H1 (cell line): ENCODE data around the gene PLXNA4. TPM values are rescaled to one million over a fixed set of nuclear protein-coding genes. Genes with fewer than 3 reads are reported as not detected.

Source experiments
- CTCF ChIA-PET: fragments of 300-600 bp; sonication (Branson Sonifier 250); formaldehyde crosslinking; loops from one replicate; lab custom pipeline; 2021; ENCODE audit not compliant: partially characterized antibody; lab: Charles Lee
- POLR2A ChIA-PET: fragments of 300-600 bp; sonication (Branson Sonifier 250); formaldehyde crosslinking; loops from one replicate; lab custom pipeline; 2021; ENCODE audit warnings: inconsistent platforms; ENCODE audit not compliant: partially characterized antibody; lab: Charles Lee
- DNase-seq, 2 experiments: peaks; one replicate each; pipeline versions ENCODE4 v3.0.0 to v3.0.0-alpha.2; 2010 to 2022; ENCODE audit warnings: low spot score in 2 of 2, low read depth in 1 of 2, mixed read lengths in 1 of 2
- FAIRE-seq: peaks from 2 replicates; lab custom pipeline; 2011; peaks lifted over from hg19 to GRCh38; lab: Jason Lieb, UNC
- H2AFZ ChIP-seq: 2 replicates; pipeline ENCODE4 v1.8.1; 2012; ENCODE audit warnings: low read length, inconsistent platforms
- H2AK5ac ChIP-seq: 2 replicates; pipeline ENCODE4 v1.6.1; 2013; ENCODE audit warnings: low read depth, low read length
- H2BK120ac ChIP-seq: replicated peaks from 2 replicates; pipeline ENCODE3; 2013; ENCODE audit warnings: low read depth, low read length, inconsistent platforms
- H2BK12ac ChIP-seq: 2 replicates; pipeline ENCODE4 v1.6.1; 2013; ENCODE audit warnings: low read depth, low read length
- H2BK15ac ChIP-seq: 2 replicates; pipeline ENCODE4 v1.6.1; 2013; ENCODE audit warnings: low read length
- H2BK20ac ChIP-seq: 2 replicates; pipeline ENCODE4 v1.6.1; 2013; ENCODE audit warnings: low read length
- H2BK5ac ChIP-seq: 2 replicates; pipeline ENCODE4 v1.6.1; 2013; ENCODE audit warnings: low read depth, low read length
- H3K14ac ChIP-seq: 2 replicates; pipeline ENCODE4 v1.6.1; 2013; ENCODE audit warnings: inconsistent platforms; ENCODE audit not compliant: insufficient read length
- H3K18ac ChIP-seq: 2 replicates; pipeline ENCODE4 v1.6.1; 2013; ENCODE audit warnings: low read length; ENCODE audit errors: extremely low read depth
- H3K23ac ChIP-seq: 2 replicates; pipeline ENCODE4 v1.6.1; 2013; ENCODE audit warnings: inconsistent platforms; ENCODE audit not compliant: insufficient read length
- H3K23me2 ChIP-seq: 2 replicates; pipeline ENCODE4 v1.6.1; 2013; ENCODE audit warnings: low read depth, low read length
- H3K27ac ChIP-seq: 2 replicates; pipeline ENCODE4 v1.6.1; 2011; ENCODE audit warnings: low read depth, low read length, inconsistent platforms
- H3K27me3 ChIP-seq, 4 experiments: replicated peaks in 1 of 4; 1 replicate in 1 of 4; 2 replicates in 3 of 4; pipeline versions ENCODE4 v1.6.1 to v1.8.1; 2011 to 2013; ENCODE audit warnings: low read length in 3 of 4, mild to moderate bottlenecking in 3 of 4, inconsistent platforms in 2 of 4, mixed read lengths in 2 of 4, moderate library complexity in 1 of 4; ENCODE audit not compliant: control insufficient read depth in 3 of 4, insufficient read depth in 3 of 4; ENCODE audit errors: extremely low read depth in 1 of 4
- H3K36me3 ChIP-seq, 4 experiments: 2 replicates each; pipeline versions ENCODE4 v1.6.1 to v1.8.1; 2011 to 2013; ENCODE audit warnings: mild to moderate bottlenecking in 4 of 4, low read length in 3 of 4, moderate library complexity in 2 of 4, control low read depth in 1 of 4, inconsistent platforms in 1 of 4; ENCODE audit not compliant: insufficient read depth in 4 of 4, control insufficient read depth in 2 of 4
- H3K4ac ChIP-seq: replicated peaks from 2 replicates; pipeline ENCODE3; 2013; ENCODE audit warnings: low read length, low read depth, mixed read lengths, inconsistent platforms; ENCODE audit not compliant: insufficient read length
- H3K4me1 ChIP-seq, 4 experiments: replicated peaks in 1 of 4; 1 replicate in 1 of 4; 2 replicates in 3 of 4; pipeline versions ENCODE4 v1.6.1 to v1.8.1; 2011 to 2013; ENCODE audit warnings: low read length in 3 of 4, inconsistent platforms in 2 of 4, mixed read lengths in 1 of 4; ENCODE audit not compliant: insufficient read depth in 4 of 4, control insufficient read depth in 3 of 4
- H3K4me2 ChIP-seq, 2 experiments: 2 replicates each; pipeline versions ENCODE4 v1.6.1 to v1.8.1; 2011 to 2013; ENCODE audit warnings: low read depth in 2 of 2, low read length in 2 of 2, control low read depth in 1 of 2, inconsistent platforms in 1 of 2, mild to moderate bottlenecking in 1 of 2; ENCODE audit not compliant: insufficient read depth in 1 of 2
- H3K4me3 ChIP-seq, 4 experiments: fragments of 200-600, 300-600 bp in 1 of 4; sonication (generic), shearing (Covaris generic), sonication (Bioruptor Twin) in 1 of 4; 2 replicates each; pipeline versions ENCODE4 v1.5.1 to v1.8.1; 2011 to 2016; ENCODE audit warnings: low read length in 4 of 4, low read depth in 3 of 4, control low read depth in 2 of 4, inconsistent platforms in 2 of 4, mild to moderate bottlenecking in 2 of 4, mixed read lengths in 1 of 4, moderate library complexity in 1 of 4; ENCODE audit not compliant: insufficient read depth in 2 of 4; ENCODE audit errors: extremely low read depth in 1 of 4
- H3K56ac ChIP-seq: replicated peaks from 2 replicates; pipeline ENCODE3; 2013; ENCODE audit warnings: low read depth, mild to moderate bottlenecking, mixed read lengths, low read length, inconsistent platforms; ENCODE audit not compliant: insufficient read length
- H3K79me1 ChIP-seq: 2 replicates; pipeline ENCODE4 v1.6.1; 2013; ENCODE audit warnings: low read depth, low read length, control low read depth
- H3K79me2 ChIP-seq, 2 experiments: 2 replicates each; pipeline versions ENCODE4 v1.6.1 to v1.8.1; 2012 to 2013; ENCODE audit warnings: low read length in 2 of 2, mild to moderate bottlenecking in 2 of 2, inconsistent platforms in 1 of 2; ENCODE audit not compliant: insufficient read depth in 2 of 2, control insufficient read depth in 1 of 2
- H3K9ac ChIP-seq, 4 experiments: replicated peaks in 1 of 4; 1 replicate in 1 of 4; 2 replicates in 3 of 4; pipeline versions ENCODE4 v1.6.1 to v1.8.1; 2011 to 2013; ENCODE audit warnings: low read depth in 3 of 4, low read length in 3 of 4, control low read depth in 2 of 4, mild to moderate bottlenecking in 2 of 4, moderate library complexity in 2 of 4, inconsistent platforms in 1 of 4; ENCODE audit errors: extremely low read depth in 1 of 4
- H3K9me3 ChIP-seq, 2 experiments: 2 replicates each; pipeline versions ENCODE4 v1.6.1 to v1.8.1; 2012 to 2013; ENCODE audit warnings: mild to moderate bottlenecking in 2 of 2, moderate library complexity in 2 of 2, control low read depth in 1 of 2, inconsistent platforms in 1 of 2, low read depth in 1 of 2, low read length in 1 of 2, mixed read lengths in 1 of 2; ENCODE audit not compliant: insufficient read depth in 2 of 2
- H4K20me1 ChIP-seq, 2 experiments: replicated peaks in 1 of 2; 2 replicates each; pipeline versions ENCODE3 to v1.8.1; 2011 to 2013; ENCODE audit warnings: inconsistent platforms in 2 of 2, low read length in 2 of 2, mild to moderate bottlenecking in 1 of 2; ENCODE audit not compliant: insufficient read depth in 2 of 2, control insufficient read depth in 1 of 2
- H4K5ac ChIP-seq: 2 replicates; pipeline ENCODE4 v1.6.1; 2013; ENCODE audit warnings: low read length, low read depth, mixed read lengths, inconsistent platforms; ENCODE audit not compliant: insufficient read length
- H4K8ac ChIP-seq: 2 replicates; pipeline ENCODE4 v1.8.0; 2013; ENCODE audit warnings: mild to moderate bottlenecking, moderate library complexity, low read length, inconsistent platforms; ENCODE audit not compliant: insufficient read depth; ENCODE audit errors: extremely low read depth
- H4K91ac ChIP-seq: replicated peaks from 2 replicates; pipeline ENCODE3; 2013; ENCODE audit warnings: low read length, mixed read lengths, inconsistent platforms; ENCODE audit not compliant: insufficient read length
- BRCA1 ChIP-seq: IDR thresholded peaks from 2 replicates; pipeline ENCODE4 v1.6.1; 2012; ENCODE audit warnings: low read depth, low read length, improper control_type of control experiment
- EGR1 ChIP-seq: IDR thresholded peaks from 2 replicates; pipeline ENCODE4 v1.6.1; 2011; ENCODE audit warnings: low read depth, low read length, borderline replicate concordance
- HDAC6 ChIP-seq: IDR thresholded peaks from one replicate; pipeline ENCODE4 v1.7.1; 2012; ENCODE audit warnings: low read depth, mild to moderate bottlenecking, inconsistent platforms, low read length, moderate library complexity
- JUN ChIP-seq: IDR thresholded peaks from 2 replicates; pipeline ENCODE4 v1.6.1; 2011; ENCODE audit warnings: low read depth, mild to moderate bottlenecking, improper control_type of control experiment, low read length
- KDM1A ChIP-seq: fragments of 200-600, 300-600 bp; sonication (generic); IDR thresholded peaks from 2 replicates; pipeline ENCODE4 v1.7.1; 2016; ENCODE audit warnings: mild to moderate bottlenecking, low read length, borderline replicate concordance
- KDM4A ChIP-seq: IDR thresholded peaks from one replicate; pipeline ENCODE4 v1.7.1; 2012; ENCODE audit warnings: low read depth, mild to moderate bottlenecking, moderate library complexity, low read length, inconsistent platforms; ENCODE audit not compliant: severe bottlenecking
- MAFK ChIP-seq: IDR thresholded peaks from 2 replicates; pipeline ENCODE4 v1.6.1; 2012; ENCODE audit warnings: low read depth, mild to moderate bottlenecking, improper control_type of control experiment, low read length
- NANOG ChIP-seq: IDR thresholded peaks from 2 replicates; pipeline ENCODE4 v1.6.1; 2011; ENCODE audit warnings: low read length, low read depth, mild to moderate bottlenecking, inconsistent platforms; ENCODE audit not compliant: insufficient read depth, poor library complexity, severe bottlenecking
- PHF8 ChIP-seq: fragments of 200-600 bp; sonication (generic); conservative IDR thresholded peaks from 2 replicates; pipeline ENCODE4 v1.7.1; 2012; ENCODE audit warnings: low read depth, mild to moderate bottlenecking, inconsistent platforms, low read length, moderate library complexity
- USF2 ChIP-seq: IDR thresholded peaks from 2 replicates; pipeline ENCODE4 v1.6.1; 2011; ENCODE audit warnings: low read length, improper control_type of control experiment
- WGBS, 2 experiments: shearing (Covaris generic) in 1 of 2; methylation state at CpG; one replicate each; pipeline versions ENCODE4 v1.1.6 to v1.1.7; 2013 to 2015; ENCODE audit warnings: low lambda C conversion rate in 2 of 2, mixed read lengths in 2 of 2, inconsistent platforms in 1 of 2, low coverage in 1 of 2, missing lambda C conversion rate in 1 of 2; ENCODE audit not compliant: insufficient replicate concordance in 2 of 2, insufficient coverage in 1 of 2, insufficient read length in 1 of 2; ENCODE audit errors: extremely low coverage in 1 of 2, missing lambda C conversion rate in 1 of 2; 5-methylcytosine and 5-hydroxymethylcytosine counted together
- polyA plus RNA-seq, 7 experiments: library from polyadenylated mRNA; depleted of rRNA in 3 of 7; stranded (reverse) in 5 of 7; unstranded in 2 of 7; fragments of >200 nt in 5 of 7; fragments of 200-250 nt in 2 of 7; gene quantifications; 1 replicate in 5 of 7; 2 replicates in 1 of 7; 4 replicates in 1 of 7; pipeline versions ENCODE4 v1.2.1 to v1.2.3, GENCODE V29; 2011 to 2013; ENCODE audit warnings: missing spikeins in 2 of 7, mixed read lengths in 2 of 7
- total RNA-seq: library from RNA; stranded (reverse); fragmentation: NEBNext Ultra II Directional; extraction: Animal tissue kit (Norgen Biotek cat#: 25700); gene quantifications from 2 replicates; pipeline ENCODE4 v1.2.1, GENCODE V29; 2021

PLXNA4 gene
- total and polyA plus RNA-seq, 2 of the 8 experiments (the other 6 are each of a cell fraction or from before 2014, with no cell fraction given): 0.76 to 0.79 TPM

- Histone ChIP-seq H2BK15ac (no peak overlapping the region), H3K4me3 (no peak overlapping the region), H3K14ac (no peak overlapping the region), H2AK5ac (no peak overlapping the region), H3K23me2 (peaks cover 6% of the 10 kb centered on the region; the same call in 1 of the 2 replicates), H3K27ac (no peak overlapping the region), H3K4me1 (no peaks in the 10 kb centered on the region; a peak in 1 of 7 replicates), H3K79me1 (no peaks in the 10 kb centered on the region), H2BK120ac (no peak overlapping the region), H3K56ac (no peak overlapping the region), H3K36me3 (no peaks in the 10 kb centered on the region; a peak in 1 of 8 replicates), H3K79me2 (no peaks in the 10 kb centered on the region), H2BK5ac (no peak overlapping the region), H3K4me2 (no peak overlapping the region), H3K9me3 (no peaks in the 10 kb centered on the region), H3K23ac (no peak overlapping the region), H3K4ac (no peak overlapping the region), H4K91ac (no peak overlapping the region), H3K27me3 (no peaks in the 10 kb centered on the region), H4K5ac (no peak overlapping the region), H3K9ac (no peak overlapping the region), H4K8ac (no peak overlapping the region), H2BK12ac (no peak overlapping the region), H2AFZ (no peak overlapping the region), H3K18ac (no peak overlapping the region), H2BK20ac (no peak overlapping the region), H4K20me1 (peaks cover 0 to 3% of the 10 kb centered on the region in 2 experiments)
- CTCF ChIA-PET: interaction anchor here (0.6 to 2.8 kb wide), 11 partner anchors 9 to 87 kb away, joined by 3 to 10 read pairs (median 4); no protein-coding TSS in a partner anchor
- POLR2A ChIA-PET: interaction anchor here (0.6 kb wide), 1 partner anchor 469 kb away, joined by 3 read pairs; no protein-coding TSS in a partner anchor
- 83% methylated on average over 6 of the region's 6 CpGs; no CpG with 5 or more reads in 1 of the 2 experiments for WGBS, 2 experiments
- DNase-seq: no peak
- TF ChIP-seq KDM4A: no peak
- no peak for TF ChIP-seq HDAC6
- TF ChIP-seq KDM1A: no peak
- no peak for TF ChIP-seq NANOG
- TF ChIP-seq JUN: no peak
- TF ChIP-seq BRCA1: no peak
- no peak for TF ChIP-seq EGR1
- TF ChIP-seq MAFK: no peak
- TF ChIP-seq USF2: no peak
- TF ChIP-seq PHF8: no peak
- FAIRE-seq: no peak
These were observed 27.1 kb upstream of the PLXNA4 start for GRCh38 chr7:132603220-132603833.
